ENCODE data around the gene PURA. TPM values are rescaled to one million over a fixed set of nuclear protein-coding genes. Genes with fewer than 3 reads are reported as not detected.
"Not testable (repeated sequence)": the region's sequence is repeated elsewhere in the genome, so short reads cannot be mapped to it uniquely, and the experiment has no call there.

The PURA gene
- total RNA-seq, 1 experiment from 2014 or later: 9.2 TPM

DNA sequence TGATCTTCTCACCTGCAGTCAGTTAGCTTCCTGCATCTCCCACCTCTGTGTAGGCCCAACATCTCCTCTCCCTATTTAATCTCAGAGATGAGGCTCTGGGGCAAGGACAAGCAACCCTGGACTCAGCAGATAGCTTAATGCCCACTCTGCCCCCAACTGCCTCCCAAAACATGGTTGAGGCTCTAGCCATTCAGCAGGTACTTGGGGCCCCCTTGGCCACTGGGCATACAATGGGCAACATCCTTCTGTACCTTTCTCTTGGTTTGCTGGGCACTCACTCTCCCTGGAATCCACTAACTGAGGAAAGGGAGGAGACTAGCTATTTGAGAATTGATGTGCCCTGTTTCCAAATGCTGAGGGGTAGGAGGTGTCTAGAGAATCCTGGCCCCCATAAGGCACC lies 21.2 kb downstream of the PURA start:
- no peak for DNase-seq (ENCODE audit: low read depth)

DNA sequence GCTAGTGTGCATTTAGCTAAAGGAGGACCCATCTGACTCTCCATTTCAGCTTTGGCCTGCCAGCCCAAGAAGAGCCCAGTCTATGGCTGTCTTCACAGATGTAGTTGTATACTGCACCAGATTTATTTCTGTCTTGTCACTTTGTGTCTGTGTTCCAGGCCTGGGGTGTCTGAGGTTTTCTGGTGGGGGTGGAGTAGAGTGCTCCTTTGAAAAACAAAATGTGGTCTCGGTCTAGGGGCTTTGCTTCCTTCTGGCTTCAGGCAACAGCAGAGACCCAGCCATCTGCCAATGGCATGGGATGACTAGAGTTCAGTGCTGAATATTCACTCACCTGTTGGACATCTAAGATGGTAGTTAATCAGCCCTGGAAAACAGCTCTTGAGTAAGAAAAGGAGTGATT lies 22.7 kb downstream of the PURA start:
- DNase-seq (ENCODE audit: low read depth): no peak

DNA sequence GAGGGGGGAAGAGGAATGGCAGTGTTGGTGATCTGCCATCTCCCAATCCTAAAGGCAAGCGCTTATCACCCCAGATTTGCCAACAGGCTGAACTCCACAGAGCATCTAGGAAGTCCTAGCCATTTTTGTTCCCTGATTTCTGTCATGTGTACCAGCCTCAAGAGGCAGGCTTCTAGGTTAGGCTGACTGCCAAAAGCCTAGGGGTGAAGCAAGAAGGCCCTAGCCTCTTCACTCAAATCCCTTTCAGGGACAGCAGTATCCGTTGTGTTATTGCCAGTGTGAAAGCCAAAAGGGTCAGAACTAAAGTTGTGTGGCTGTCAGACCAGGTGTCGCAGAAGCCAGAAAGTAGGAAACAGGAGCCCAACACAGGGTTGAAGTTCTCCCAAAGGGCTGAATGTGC lies 26.5 kb downstream of the PURA start:
- DNase-seq (ENCODE audit: low read depth): no peak

DNA sequence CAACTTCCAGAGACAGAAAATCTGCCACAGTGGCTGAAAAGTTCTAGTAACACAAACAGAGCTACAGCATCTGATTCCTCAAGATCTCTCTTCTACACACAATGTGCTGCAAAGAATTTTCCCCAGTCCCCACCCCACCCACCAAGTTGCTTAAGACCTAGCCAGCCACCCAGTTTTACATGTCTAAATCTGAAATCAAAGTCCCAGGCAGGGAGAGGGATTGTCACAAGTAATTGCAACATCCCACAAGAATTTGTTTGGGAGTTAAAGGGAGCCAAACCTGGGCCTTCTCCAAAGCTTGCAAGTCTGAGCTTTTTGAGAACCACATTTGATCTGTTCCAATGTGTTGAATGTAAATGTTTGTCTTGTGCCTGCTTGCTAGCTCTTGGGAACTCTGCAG lies 27.3 kb downstream of the PURA start:
- DNase-seq (ENCODE audit: low read depth): no peak

DNA sequence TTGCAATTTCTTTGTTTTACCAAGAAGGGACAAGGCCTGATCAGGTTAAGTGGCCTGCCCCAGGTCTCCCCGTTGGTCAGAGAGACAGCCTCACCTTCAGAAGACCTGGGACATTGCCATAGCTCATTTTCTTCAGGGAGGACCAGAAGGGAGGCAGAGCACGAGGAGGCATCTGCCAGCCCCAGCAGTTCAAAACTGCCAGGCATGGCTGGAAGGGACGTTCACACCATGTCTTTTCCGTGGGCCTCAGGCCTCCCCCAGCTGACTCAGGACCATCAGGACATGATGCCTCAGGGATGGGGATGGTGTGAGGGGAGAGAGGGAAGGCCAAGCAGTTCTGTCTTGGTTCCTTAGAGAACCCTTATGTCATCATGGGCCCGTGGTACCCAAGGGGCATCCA lies 28.3 kb downstream of the PURA start:
- no peak for DNase-seq (ENCODE audit: low read depth)

DNA sequence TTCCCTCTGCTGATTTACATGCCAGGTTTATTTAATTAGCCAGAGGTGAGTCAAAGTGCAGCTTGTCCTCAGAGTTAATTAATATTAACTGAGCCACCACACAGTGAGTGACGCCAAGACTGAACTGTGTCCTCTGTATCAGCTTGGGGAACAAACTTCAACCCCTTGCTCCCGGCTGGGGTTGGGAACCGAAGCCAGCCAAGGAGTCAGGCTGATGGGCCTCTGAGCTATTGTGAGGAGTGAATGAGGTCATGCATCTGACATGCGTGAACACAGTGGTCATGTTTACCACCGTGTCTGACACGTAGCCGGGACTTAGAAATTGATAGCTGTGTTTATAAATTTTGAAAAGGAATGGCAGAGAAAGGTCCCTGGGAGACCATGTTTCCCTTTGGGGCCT lies 28.9 kb downstream of the PURA start:
- DNase-seq (ENCODE audit: low read depth): no peak

DNA sequence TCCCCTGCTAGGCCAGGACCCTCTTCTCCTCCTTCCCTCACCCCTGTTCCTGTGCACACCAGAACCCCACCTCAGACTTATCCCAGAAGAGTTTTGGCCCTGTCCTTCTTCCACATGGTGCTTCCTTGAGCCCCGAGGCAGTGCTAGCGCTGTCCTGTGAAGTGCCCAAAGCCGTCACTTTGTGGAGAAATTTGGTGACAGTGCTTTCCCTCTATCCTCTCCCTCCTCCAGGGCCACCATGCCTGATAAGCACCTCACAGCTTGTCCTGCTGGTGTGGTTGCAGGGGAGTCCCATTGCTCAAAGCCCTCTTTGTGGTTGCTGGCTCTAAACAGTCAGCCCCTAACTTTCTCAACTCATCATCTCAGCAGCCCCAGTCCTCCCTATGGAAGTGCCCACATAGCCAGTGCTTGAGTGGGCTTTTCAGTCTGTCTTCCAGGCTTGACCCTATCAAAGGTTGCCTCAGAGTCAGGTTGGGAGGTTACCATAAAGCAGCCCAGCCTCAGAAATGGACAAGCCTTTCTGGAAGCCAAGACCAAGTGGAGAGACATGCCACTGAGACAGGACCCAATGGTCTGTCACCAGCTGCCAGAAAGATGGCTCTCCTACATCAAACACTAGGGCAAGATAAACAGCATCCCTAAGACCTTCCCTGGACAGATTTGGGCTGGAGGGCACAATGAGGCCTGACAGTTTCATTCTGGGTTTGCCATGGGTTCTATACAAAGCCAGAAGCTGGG lies 29.8 kb downstream of the PURA start:
- no peak for DNase-seq (ENCODE audit: low read depth)

DNA sequence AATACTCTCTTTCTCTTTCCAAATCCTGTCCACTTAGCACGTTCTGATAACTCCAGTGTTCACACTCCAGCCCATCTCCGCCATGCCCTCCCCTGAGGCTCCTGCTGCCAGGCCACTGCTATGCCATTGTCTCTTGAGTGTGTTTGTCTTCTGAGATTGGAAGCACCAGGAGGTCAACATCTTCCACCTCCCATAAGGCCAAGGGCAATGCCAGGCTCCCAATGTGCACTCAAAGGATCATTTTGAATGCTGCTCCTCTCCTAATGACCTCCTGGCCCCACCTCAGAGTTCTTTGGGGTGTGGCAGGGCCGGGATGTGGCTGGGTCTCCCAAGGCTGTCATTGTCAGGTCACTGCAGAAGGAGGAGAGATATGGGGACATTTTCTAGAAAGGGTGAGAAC lies 31.3 kb downstream of the PURA start:
- DNase-seq (ENCODE audit: low read depth): no peak

DNA sequence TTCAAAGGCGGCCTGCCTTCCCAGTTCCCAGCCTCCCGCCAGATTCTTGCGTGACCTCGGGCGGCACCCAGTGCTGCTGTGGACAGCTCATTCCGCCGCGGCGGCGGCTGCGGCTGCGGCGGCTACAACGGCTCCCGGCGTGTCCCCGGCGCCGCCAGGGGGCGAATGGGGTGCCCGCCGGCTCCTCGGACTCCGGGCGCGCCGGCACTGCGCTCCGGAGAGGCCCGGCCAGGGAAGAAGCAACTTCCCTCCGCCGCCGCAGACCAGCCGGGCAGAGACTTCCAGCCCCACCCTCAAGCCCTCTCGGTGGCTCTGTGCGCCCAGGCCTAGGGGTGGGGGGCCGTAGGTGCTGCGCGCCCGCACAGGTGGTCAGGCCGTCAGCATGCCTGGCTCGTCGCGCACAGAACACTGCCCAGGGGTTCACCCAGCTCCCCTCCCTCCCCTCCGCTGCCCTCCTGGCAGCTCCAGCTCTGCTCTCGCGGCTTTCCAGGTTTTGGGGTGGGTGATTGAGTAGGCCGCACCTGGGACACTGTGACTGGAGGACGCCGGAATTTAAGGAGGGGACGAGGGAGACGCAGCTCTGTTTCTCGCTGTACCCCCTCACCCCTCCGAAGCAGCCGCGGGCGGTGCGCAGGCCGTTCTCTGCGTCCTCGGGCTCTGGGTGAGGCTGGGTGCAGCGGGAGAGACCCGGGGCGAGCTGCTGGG lies 32.1 kb downstream of the PURA start:
- DNase-seq (ENCODE audit: low read depth): peak; percentile 50

DNA sequence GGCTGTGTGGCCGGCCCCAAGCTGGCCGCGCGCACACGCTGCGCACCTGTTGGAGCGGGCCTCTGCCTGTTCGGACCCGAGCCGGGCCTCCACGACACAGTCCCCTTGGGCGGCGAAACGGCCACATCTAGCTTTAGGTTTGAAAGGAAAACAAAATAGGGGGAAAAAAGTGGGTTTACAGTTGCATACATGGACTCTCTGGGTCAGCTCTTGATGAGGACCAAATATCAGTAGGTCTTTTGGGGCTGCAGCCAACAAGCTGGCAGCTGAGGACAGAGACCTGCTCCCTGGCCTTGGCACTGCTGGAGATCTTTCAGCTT lies 32.6 kb downstream of the PURA start:
- DNase-seq (ENCODE audit: low read depth): no peak

DNA sequence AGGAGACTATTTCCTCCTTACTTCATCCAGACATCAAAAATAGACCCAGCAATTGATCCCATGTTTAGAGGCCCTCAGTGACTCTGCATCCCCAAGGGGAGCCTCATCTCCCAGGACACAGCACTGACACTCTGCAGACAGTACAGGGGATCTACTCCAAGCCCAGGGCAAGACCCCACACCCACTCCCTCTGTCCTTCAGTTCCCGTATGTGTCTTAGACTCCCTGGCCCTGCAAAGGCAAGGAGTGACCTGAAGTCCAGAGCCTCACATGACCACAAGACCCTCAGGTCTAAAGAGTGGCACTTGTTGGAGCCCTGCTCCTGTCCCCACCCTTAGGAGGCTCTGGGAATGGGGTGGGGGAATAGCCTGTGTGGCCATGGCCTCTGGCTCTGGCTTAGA lies 33.6 kb downstream of the PURA start:
- DNase-seq (ENCODE audit: low read depth): no peak

DNA sequence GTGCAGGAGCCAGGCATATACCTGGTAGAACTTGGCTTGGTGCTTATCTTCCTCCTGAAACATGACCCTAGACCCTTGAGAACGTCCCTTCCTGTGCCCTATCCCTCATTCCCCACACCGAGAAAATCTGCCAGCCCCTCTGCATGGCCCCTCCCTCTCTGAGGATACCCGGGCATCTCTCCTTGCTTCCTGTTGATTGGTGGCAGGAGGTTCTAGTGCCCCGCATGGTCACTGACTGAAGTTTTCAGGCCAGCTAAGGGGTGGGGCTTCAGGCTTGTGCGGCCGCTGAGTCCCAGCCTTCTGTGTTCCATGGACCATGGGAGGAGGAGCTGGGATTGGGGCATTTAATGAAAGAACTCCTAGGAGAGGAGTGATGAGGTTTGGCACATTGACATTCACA lies 34.6 kb downstream of the PURA start:
- DNase-seq (ENCODE audit: low read depth): no peak

DNA sequence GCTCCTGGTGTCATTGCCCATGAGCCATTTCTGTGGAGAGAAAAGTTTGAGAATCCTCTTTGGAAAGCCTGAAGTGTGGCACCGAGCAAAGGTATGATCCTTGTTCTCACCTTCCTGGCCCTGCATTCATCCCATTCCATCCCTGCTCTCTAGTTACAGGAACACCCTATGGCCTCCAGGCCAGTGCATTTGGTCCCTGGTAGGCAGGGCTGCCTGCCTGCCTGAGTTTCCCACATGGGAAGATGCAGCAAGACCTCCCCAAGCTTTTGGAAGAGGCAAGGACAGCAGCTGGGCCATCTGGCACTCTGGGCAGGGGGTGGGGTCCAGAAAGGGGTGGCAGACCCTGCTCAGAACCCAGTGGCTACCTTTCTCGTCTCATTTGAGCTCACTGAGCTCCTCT lies 36.3 kb downstream of the PURA start:
- no peak for DNase-seq (ENCODE audit: low read depth)

DNA sequence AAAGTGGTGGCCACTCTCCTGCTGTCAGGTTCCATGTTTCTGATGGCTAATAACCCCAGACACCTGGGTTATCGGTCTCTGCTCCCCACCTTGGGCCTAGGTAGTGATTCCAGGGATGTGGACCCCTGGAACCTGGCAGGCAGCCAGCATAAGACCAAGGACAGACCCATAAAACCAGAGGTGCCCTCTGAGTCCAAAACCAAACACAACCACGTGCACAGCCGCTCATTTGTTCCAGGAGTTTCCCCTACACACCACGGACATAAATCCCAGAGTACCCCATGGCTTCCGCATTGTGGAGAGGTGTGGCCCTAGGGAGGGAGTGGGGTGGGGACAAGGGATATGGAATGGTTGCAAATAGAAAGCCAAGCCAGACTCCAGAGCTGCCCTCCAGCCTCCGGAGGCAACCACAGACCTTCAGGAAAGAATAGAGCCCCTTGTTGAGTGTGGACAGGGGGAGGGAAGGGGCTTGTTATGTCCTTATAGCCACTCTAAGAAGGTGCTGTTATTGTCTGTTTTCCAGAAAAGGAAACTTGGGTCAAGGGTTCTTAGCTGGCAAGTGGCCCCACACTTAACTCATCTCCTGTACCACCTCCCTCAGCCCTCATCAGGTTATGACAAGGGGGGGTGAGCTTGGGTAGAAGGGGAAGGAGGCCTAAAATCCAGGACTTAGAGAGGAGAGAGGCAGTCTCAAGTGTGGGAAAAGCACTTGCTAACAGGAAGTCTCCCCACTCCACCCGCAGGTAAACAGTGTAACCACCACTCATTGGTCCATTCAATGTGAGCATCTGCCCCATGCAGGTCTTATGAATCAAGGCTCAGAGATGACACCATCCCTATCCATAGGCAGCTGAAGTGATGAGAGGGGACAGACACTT lies 37.5 kb downstream of the PURA start:
- DNase-seq (ENCODE audit: low read depth): no peak

DNA sequence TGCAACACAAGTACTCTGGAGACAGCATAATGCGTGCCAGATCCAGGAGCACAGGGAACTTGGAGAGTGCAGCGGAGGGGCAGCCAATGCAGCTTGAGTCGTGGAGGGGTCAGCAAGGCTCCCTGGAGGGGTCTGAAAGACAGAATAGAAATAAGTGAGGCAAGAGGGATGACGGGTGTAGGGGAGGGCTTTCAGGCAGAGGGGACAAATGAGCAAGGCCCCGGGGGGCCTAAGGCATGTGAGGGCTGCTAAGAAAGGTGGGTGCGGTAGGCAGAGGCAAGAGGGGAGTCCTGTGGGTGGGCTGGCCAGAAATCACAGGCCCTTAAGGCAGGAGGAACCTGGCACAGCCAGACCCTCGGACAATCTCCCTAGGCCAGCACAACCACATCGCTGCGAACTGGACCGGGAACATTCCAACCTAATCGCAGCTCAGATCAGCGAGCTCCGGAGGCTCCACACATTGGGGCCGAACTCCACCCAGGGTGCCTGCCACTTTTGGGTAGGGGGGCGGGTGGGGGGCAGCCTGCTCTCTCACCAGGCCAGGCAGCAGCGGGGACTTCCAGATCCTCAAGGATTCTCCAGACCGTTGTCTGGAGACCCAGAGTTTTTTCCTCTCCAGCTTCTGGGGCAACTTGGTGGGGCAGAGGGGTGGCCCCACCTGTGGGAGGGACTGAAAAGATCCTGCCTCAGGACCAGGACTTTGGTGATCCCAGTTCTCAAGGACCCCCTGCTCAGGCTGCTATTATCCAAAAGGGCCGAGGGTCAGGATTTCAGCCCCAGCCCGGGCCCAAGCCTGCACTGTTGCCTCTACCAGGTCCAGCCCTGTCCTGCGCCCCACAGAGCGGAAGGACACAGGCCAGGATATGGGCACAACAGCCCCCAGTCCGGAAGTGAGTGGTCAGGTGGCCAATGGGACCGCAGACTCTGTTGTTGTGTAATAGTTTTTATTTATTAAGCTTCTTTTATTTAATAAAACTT lies 38.4 kb downstream of the PURA start:
- no peak for DNase-seq (ENCODE audit: low read depth)

DNA sequence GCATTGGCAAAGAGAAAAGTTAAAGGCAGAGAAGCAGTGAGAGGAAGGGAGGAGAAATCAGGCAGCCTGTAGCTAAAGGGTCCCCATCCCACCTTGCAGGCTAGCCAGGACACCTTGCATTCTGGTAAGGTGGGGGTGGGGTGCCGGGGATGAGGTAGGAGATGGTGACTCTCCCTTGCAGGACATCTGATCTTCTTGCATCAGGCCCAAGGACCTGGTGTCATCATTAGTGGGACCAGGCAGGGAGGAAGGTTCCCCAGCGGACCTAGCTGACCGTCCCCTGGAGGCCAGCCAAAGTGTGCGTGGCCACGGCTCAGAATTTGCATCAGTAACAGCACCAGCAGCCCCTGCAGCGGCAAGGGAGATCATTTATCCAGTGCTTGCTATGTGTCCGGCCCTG lies 39.3 kb downstream of the PURA start:
- DNase-seq (ENCODE audit: low read depth): no peak

DNA sequence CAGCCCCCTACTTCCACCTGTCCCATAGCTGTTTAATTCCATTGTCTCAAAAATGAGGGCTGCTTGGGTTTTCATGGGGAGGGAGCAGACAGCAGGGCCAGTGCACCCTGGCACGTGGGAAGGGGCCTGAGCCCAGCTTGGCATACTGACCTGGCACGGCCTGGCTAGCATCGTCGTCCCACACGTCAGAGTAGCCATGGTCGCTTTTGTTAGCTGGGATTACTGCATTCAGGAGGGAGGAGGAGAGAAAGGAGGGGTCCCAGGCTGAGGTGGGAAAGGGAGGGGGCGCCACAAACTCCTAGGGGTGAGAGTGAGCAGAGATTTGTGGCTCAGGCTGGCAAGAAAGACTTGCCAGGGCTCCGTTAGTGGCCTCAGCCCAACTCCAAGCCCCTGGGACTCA lies 40.0 kb downstream of the PURA start:
- no peak for DNase-seq (ENCODE audit: low read depth)

DNA sequence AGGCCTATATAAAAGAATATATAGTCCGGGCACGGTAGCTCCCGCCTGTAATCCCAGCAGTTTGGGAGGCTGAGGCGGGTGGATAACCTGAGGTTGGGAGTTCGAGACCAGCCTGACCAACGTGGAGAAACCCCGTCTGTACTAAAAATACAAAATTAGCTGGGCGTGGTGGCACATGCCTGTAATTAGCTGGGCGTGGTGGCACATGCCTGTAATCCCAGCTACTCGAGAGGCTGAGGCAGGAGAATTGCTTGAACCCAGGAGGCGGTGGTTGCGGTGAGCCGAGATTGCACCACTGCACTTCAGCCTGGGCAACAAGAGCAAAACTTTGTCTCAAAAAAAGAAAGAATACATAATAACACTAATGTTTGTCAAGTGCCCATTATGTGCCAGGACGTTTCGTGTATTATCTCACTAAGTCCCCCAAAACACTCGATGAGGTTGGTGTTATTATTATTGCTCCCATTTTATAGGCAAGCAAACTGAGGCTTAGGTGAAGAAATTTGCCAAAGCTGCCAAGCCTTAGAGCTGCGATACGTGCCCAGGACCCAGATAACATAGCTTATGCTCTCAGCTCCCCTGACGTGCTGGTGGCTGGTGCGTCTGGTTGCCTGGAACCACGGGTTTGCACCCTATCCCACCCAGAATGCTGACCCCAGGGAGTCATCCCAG lies 40.9 kb downstream of the PURA start:
- not testable (repeated sequence) for DNase-seq (ENCODE audit: low read depth)

DNA sequence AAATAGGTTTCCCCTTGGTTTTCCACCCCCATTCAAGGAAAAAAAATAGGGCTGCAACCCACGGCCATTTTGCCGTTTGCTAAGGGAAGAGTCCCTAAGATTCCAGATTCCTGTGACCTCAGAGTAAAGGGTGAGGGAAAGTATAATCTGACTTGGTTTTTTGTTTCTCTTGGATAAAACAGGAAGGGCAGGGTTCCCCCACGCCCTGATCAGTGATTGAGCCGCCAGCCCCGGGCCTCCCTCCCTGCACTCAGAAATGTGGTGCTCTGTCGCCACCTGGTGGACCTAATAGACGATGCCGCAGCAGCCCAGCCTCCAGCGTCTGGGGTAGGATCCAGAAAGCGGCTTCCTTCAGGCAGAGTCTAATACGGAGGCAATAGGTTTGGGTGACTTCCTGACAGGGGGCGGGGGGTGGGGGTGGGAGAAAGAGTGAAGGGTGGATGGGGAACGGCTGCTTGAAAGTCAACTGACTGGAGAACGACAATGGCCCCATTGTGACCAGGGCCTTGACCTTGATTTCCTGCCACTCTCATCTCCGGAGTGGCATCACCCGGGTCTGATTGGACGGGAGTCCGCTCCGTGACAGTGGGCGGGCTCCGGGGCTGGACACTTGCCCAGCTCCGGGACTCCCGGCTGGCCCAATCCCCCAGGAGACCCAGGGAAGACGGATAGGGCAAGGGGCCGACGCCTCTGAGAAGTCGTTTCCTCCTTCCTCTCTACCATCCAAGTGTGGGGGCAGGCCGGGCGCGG lies 43.3 kb downstream of the PURA start:
- peak; percentile 60 for DNase-seq (ENCODE audit: low read depth)
